ENCODE data around the gene NUBPL.
"Not testable (repeated sequence)": the region's sequence is repeated elsewhere in the genome, so short reads cannot be mapped to it uniquely, and the experiment has no call there.

Gene NUBPL

GRCh38 chr14:31677630-31678029 is 116.4 kb downstream of the NUBPL start:
- DNase-seq, result no peak

DNA sequence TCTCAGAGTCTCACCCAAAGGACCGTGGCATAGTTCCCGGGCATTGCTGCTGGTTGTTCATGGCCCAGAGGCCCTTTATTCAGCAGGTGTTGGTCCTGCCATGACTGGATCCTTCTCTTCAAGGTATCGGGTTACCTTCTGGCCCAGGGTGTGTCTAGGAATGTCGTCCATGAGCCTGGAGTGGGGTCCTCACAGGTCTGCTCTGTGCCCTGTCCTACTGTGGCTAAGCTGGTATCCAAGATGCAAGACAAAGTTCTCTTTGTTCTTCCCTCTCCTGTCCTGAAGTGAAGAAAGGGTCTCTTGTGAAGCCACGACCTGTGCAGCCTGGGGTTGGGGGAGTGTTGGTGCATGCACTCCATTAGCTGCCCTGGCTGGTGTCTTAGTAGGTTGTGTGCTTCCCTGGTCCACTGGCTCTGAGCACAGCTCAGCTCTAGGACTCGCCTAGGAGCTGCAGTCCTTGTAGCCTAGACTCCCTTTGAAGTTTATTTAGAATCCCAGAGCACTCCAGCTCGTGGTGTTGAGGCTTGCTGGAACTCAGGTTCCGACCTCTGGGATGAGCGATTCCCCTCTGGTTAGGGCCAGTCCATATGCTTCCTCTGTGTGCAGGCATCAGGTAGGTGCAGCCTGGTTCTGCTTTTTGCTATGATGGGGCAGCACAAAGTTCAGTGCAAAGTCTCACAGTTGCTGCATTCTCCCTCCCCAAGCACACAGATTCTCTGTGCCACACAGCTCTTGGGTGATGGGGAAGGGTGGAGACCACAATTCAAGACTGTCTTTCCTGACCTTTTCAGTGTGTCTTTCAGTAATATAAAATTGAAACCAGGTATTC is 117.4 kb downstream of the NUBPL start:
- DNase-seq, result no peak

GRCh38 chr14:31682768-31683167 is 121.6 kb downstream of the NUBPL start:
- no peak for DNase-seq

GRCh38 chr14:31687726-31688125 is 126.5 kb downstream of the NUBPL start:
- no peak for DNase-seq

GRCh38 chr14:31690056-31690455 is 128.9 kb downstream of the NUBPL start:
- DNase-seq, result no peak

DNA sequence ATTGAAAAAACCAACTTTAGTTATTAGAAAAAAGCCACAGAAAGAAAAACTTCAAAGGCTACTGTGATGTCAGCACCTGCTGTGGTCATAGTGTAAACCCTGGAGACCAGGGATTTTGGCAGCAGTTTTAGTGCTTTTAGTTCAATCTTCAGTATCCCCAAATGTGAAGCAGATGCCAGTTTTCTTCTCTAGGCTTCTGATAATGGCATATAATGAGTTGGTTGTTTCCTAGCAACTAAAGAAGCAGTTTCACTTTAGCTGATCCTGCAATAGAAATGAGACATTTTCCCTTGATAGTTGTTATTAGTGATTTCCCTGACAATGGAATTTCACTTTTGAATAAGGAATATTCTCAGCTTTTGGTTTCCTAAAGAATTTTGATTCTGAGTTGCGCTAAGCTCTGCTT is 131.2 kb downstream of the NUBPL start:
- DNase-seq, result no peak

GRCh38 chr14:31696378-31696777 is 135.2 kb downstream of the NUBPL start:
- no peak for DNase-seq

GRCh38 chr14:31699809-31700208 is 138.6 kb downstream of the NUBPL start:
- DNase-seq, result no peak

GRCh38 chr14:31700282-31701074 is 139.3 kb downstream of the NUBPL start:
- DNase-seq, result no peak

DNA sequence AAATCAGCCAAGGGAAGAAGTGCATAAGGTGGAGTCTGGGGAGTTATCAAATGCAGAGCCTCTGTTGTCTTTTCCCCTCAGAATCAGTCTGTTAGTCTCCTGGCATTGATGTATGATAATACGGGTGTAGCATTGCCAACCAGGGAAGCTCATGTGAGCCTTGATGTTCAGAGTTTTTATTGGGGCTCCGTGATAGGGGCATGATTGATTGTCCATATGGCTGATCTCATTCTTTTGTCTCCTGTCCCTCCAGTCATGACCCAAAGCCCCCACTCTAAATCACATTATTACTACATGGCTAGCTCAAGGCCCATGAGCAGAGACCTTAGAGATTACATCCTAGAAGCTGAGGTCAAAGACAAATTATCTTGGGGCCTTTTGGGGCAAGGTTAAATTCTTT is 140.9 kb downstream of the NUBPL start:
- DNase-seq, result no peak

DNA sequence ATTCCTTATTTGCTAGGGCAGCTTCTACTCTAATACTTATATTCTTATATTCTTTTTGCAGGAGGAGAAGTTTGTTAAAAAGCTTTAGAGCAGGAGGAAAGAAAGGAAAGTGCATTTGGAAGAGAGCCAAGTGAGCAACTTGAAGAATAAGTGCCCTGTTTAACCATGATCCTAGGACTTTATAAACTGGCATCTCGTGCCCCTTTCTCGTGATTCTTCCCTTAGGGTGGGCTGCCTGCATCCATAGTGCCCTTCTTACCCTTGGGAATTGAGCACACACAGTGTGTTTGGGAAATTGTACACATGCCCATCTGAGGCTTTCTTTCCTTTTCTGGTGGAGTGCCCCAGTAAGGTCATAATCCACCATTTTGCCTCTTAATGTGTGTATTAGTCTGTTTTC is 141.9 kb downstream of the NUBPL start:
- DNase-seq, result no peak

DNA sequence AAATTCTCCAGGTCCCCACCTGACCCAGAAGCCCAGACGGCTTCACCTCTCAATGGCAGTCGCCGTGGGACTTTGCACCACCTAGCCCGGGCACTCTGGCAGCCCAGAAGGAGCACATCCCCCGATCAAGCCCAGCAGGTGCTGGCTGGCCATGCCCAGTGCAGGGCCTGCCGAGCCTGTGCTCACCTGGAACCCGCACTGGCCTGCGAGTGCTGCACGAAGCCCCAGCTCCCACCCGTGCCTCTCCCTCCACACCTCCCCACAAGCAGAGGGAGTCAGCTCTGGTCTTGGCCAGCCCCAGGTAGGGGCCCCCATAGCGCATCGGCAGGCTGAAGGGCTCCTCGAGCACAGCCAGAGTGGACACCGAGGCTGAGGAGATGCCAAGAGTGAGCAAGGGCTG is 144.5 kb downstream of the NUBPL start:
- no peak for DNase-seq

- not testable (repeated sequence) for DNase-seq
These were observed 147.5 kb downstream of the NUBPL start for GRCh38 chr14:31708661-31709060.

GRCh38 chr14:31712244-31713127 is 151.3 kb downstream of the NUBPL start:
- no peak for DNase-seq

DNA sequence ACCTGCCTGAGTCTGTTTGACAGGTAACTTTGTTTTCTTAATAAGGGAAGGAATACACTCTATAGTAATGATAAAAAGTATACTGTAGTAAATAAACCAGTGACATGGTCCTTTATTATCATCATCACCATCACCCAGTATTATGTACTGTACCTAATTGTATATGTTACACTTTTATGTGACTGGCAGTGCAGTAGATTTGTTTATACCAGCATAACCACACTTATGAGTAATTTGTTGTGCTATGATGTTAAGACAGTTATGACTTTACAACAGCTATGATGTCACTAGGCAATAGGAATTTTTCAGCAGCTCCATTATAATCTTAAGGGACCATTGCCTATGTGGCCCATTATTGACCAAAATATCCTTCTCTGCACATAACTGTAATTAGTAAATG is 155.0 kb downstream of the NUBPL start:
- DNase-seq, result no peak

DNA sequence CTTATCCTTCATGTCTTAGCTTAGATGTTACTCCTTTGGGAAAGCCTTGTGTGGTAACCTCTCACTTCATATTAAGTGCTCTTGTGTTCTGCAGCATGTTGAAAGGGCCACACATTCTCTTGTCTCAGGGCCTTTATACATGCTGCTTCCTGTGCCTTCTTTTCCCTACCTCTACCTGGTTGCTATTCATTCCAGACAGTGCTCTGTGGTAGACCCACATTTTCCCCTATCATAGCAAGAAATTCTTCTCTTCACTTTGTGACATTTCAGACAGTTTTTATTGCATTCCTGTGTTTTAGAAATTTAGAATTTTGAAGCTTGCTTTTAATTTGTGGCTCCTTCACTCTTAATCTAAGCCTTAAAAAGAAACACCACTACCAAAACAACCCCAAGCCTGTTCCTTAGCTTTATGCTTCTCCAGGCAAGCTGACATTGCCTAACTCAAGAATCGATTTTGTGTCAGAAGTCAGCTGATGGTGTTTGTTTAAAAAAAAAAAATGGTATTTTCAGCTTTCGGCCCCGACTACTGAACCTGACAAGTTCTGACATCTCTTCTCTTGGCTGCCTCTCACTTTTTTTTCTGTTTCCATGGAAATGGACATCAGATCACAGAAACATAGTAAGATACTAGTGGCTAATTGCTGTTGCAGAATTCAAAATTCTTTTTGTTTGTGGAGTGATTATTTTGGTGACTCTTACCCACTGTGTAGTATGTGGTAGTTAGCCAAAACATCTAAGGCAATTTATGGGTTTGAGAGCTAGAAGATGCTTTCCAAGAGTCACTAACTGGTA is 156.3 kb downstream of the NUBPL start:
- no peak for DNase-seq

DNA sequence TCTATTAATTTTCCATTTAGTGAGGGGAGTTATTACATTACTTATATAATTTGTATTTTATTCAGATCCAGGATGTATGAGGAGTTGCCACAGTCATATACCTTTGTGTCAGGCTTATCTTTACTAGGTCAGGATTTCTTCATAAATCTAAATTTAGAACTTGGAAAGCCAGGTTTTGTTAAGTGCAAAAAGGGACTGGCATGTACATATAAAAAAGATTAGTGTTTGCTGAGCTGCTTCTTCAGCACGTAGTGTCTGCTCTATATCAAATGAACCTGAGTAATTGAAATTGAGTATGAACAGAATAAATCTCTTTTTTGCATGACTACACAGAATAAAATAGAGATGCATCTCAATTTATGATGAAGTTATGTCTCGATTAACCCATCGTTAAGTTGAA is 157.4 kb downstream of the NUBPL start:
- DNase-seq, result no peak

DNA sequence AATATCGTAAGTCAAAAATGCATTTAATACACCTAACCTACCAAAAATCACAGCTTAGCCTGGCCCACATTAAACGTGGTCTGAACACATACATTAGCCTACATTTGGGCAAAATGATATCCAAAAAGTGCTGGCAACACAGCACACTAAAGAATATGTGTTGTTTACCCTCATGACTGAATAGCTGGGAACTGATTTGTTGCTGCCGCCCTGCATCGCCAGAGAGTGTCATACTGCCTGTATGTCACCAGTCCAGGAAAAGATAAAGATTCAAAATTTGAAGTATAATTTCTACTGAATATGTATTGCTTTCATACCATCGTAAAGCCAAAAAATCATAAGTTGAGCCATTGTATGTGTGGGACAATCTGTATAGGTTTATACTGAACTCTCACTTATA is 157.8 kb downstream of the NUBPL start:
- DNase-seq, result no peak

DNA sequence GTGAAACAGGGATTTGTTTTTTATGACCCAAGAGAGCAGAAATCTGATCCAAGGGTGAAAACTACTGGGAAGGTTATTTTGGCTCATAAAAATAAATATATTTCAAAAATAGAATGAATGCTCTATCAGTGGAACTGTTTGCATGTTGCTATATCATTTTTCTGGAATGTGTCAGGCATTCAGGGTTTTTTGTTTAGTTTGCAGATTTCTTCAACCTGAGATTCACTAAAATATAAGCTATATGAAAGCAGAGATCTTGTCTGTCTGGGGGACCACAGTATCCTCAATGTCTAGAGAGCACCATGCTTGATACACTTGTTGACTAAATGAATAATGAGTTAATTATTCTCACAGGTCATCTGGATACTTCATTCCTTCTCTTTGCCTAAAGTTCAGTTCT is 165.1 kb downstream of the NUBPL start:
- DNase-seq, result no peak

GRCh38 chr14:31727797-31728196 is 166.6 kb downstream of the NUBPL start:
- DNase-seq, result no peak

DNA sequence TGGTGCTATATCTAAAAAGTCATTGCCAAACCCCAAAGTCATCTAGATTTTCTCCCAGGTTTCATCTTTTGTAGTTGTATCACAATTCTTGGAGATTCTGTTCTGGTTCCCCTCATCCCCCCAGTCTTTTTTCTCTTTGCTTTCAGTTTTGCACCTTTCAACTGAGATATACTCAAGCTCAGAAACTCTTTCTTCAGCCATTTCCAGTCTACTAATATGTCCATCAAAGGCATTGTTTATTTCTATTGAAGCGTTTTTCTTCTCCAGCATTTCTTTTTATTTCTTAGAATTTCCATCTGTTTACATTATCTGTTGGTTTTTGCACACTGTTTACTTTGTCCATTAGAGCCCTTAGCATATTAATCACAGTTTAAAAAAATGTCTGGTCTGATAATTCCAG is 179.5 kb downstream of the NUBPL start:
- no peak for DNase-seq

DNA sequence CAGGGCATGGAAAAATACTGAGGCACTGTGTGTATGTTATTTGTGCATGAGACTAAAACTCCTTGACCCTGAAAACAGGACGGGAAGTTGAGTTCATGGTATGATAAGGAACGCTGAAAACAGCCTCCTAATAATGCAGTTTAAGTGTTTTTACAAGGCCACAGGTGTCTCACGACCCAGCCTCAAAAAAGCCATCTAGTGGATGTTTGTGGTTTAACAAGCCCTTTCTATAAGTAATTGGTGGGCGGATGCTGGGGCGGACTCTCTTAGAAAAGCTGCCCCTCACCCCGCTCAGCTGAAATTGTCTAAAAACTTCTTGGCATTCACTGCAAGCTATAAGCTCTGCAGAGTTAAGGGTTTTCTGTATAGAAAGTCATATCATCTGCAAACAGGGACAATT is 184.5 kb downstream of the NUBPL start:
- no peak for DNase-seq

All from T-helper 2 cell (primary cell).